Parathyroid adenoma (tissue), 2 donors: Measurements from ENCODE around the gene LHX2.

Experiments
- H2AFZ ChIP-seq: fragments of 300-600 bp; sonication (generic); one replicate; pipeline ENCODE4 v1.7.0; 2017; ENCODE audit warnings: antibody characterized with exemption, mild to moderate bottlenecking
- H3K27ac ChIP-seq: fragments of 300-600 bp; sonication (generic); one replicate; pipeline ENCODE4 v1.7.0; 2017
- H3K27me3 ChIP-seq: fragments of 300-600 bp; sonication (generic); one replicate; pipeline ENCODE4 v1.7.0; 2017; ENCODE audit warnings: low read length; ENCODE audit not compliant: control insufficient read depth, insufficient read depth
- H3K36me3 ChIP-seq: fragments of 300-600 bp; sonication (generic); one replicate; pipeline ENCODE4 v1.7.0; 2017; ENCODE audit warnings: low read length; ENCODE audit not compliant: control insufficient read depth, insufficient read depth
- H3K4me1 ChIP-seq: fragments of 300-600 bp; sonication (generic); one replicate; pipeline ENCODE4 v1.7.0; 2017; ENCODE audit warnings: control low read depth
- H3K4me2 ChIP-seq: fragments of 300-600 bp; sonication (generic); one replicate; pipeline ENCODE4 v1.7.0; 2017; ENCODE audit warnings: low read length
- H3K4me3 ChIP-seq: fragments of 300-600 bp; sonication (generic); one replicate; pipeline ENCODE4 v1.7.0; 2017; ENCODE audit warnings: low read depth, low read length
- H3K79me2 ChIP-seq: fragments of 300-600 bp; sonication (generic); one replicate; pipeline ENCODE4 v1.7.0; 2017; ENCODE audit warnings: control low read depth
- H3K9ac ChIP-seq: fragments of 300-600 bp; sonication (generic); one replicate; pipeline ENCODE4 v1.7.0; 2017; ENCODE audit warnings: mild to moderate bottlenecking
- H3K9me3 ChIP-seq: fragments of 300-600 bp; sonication (generic); one replicate; pipeline ENCODE4 v1.7.0; 2017; ENCODE audit warnings: low read length; ENCODE audit not compliant: control insufficient read depth
- TF ChIP-seq, protein P1 (sequence below): fragments of 300-600 bp; sonication (generic); IDR thresholded peaks from one replicate; pipeline ENCODE4 v1.7.0; 2017; ENCODE audit warnings: antibody characterized with exemption, mild to moderate bottlenecking
- donor health status: primary hyperparathyroidism.

The LHX2 gene

DNA sequence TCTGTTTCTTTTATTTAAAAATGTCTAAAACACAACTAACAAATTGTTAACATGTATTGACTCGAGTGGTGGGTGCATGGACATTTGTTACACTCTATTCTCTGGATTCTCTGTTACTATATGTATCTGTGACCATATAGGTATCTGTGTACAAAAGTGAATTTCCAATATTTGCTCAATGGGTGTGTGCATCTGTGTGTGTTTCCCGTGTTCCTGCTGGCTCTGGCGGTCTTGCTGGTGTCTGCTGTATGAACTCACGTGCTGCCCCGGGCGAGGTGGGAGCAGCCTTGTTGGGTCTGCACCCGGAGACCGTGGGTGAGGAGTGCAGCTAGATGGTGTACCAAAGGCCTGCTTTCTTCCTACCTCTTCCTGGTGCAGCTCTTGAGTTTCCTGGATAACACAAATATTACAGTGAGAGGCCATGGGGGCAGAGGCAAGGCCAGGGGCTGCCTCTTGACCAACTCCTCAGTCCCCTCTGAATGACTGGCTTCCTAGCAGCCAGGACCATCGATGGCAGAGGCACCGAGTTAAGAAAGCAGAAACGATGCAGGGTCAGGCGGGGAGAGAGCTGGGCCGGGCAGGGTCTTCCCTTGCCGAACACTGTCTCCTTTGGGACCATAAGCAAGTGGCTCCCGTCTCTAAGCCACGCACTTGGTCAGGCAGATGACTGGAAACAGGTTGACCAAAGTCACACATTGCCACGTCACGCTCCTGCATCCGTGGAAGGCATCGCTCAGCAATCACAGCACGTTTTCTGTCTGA lies 49.5 kb downstream of the LHX2 start:
- Histone ChIP-seq H3K36me3 (no peaks in the 10 kb centered on the region), H3K27me3 (no peaks in the 10 kb centered on the region), H3K9ac (no peak overlapping the region), H3K4me1 (no peaks in the 10 kb centered on the region), H3K27ac (no peak overlapping the region), H3K4me2 (no peak overlapping the region), H3K4me3 (no peak overlapping the region), H3K9me3 (no peaks in the 10 kb centered on the region), H2AFZ (no peak overlapping the region), H3K79me2 (no peaks in the 10 kb centered on the region)
- TF ChIP-seq, protein P1, sequence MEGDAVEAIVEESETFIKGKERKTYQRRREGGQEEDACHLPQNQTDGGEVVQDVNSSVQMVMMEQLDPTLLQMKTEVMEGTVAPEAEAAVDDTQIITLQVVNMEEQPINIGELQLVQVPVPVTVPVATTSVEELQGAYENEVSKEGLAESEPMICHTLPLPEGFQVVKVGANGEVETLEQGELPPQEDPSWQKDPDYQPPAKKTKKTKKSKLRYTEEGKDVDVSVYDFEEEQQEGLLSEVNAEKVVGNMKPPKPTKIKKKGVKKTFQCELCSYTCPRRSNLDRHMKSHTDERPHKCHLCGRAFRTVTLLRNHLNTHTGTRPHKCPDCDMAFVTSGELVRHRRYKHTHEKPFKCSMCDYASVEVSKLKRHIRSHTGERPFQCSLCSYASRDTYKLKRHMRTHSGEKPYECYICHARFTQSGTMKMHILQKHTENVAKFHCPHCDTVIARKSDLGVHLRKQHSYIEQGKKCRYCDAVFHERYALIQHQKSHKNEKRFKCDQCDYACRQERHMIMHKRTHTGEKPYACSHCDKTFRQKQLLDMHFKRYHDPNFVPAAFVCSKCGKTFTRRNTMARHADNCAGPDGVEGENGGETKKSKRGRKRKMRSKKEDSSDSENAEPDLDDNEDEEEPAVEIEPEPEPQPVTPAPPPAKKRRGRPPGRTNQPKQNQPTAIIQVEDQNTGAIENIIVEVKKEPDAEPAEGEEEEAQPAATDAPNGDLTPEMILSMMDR: no peak

DNA sequence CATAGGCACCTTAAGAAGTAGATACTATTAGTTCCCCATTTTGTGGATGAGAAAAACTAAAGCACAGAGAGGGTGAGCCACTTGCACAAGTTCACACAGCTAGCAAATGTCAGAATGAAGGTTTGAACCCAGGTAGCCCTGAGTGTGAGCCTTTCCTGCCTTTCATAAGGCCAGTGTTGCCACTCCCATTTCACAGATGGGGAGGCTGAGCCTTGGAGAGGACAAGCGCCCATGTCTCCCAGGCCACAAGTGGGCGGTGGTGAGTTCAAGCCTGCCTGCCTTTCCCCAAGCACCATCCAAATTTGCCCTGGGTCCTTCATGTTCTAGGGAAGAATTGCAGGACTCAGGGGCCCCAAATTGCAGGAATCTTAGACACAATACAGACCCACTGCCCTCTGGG lies 50.6 kb downstream of the LHX2 start:
- Histone ChIP-seq H3K4me3 (no peak overlapping the region), H3K9me3 (no peaks in the 10 kb centered on the region), H3K4me2 (no peak overlapping the region), H3K79me2 (no peaks in the 10 kb centered on the region), H3K27me3 (no peaks in the 10 kb centered on the region), H3K36me3 (no peaks in the 10 kb centered on the region), H3K9ac (no peak overlapping the region), H3K4me1 (no peaks in the 10 kb centered on the region), H3K27ac (no peak overlapping the region), H2AFZ (no peak overlapping the region)
- TF ChIP-seq, protein P1: no peak

DNA sequence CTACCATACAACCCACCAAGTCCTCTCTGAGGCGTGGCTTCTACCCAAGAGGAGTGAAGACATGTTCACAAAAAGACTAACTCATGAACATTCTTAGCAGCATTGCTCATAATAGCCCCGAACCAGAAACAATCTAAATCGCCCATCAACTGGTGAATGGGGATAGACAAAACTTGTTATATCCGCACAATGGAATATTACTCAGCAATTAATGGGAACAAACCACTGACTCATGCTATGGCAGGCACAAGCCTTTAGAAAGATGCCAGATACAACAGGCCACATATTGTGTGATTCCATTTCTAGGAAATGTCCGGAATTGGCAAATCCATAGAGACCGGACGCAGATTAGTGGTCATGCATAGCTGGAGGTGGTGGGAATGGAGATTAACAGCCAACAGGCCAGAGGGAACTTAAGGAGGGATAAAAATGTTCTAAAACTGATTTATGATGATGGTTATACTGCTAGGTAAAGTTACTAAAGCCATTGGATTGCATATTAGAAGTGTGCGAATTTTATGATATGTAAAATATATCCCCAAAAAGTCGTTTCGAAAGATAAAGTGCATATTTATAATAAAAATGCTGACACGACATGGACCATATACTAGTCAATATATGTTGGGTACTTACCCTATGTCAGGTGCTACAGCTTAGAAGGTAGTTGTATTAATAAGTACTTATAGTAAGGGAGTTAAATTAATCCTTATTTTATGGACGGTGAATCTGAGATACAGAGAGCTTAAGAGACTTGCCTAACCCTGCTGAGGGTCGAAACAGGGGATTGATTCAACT lies 55.4 kb downstream of the LHX2 start:
- Histone ChIP-seq H3K79me2 (no peaks in the 10 kb centered on the region), H3K27me3 (no peaks in the 10 kb centered on the region), H3K9me3 (no peaks in the 10 kb centered on the region), H3K9ac (no peak overlapping the region), H3K27ac (no peak overlapping the region), H2AFZ (no peak overlapping the region), H3K4me3 (no peak overlapping the region), H3K36me3 (no peaks in the 10 kb centered on the region), H3K4me1 (no peaks in the 10 kb centered on the region), H3K4me2 (no peak overlapping the region)
- TF ChIP-seq, protein P1: no peak

DNA sequence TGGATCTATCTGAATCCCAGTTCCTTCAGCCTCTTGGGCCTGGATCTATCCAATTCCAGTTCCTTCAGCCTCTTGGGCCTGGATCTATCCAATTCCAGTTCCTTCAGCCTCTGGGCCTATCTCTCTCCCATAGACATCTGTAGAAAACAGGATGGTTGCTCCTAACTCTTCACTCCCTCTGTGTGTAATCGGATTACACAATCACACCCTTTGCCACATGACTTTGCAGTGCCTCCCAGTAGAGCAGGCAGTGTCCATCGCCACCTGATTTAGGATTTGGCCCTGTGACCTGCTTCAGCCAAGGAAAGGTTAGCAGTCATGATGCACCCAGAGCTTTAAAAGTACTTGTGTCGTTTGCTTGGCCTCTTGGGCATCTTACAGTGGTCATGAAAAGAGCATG lies 56.7 kb downstream of the LHX2 start:
- no peak overlapping the region for H3K9ac ChIP-seq
- no peaks in the 10 kb centered on the region for H3K36me3 ChIP-seq
- no peaks in the 10 kb centered on the region for H3K79me2 ChIP-seq
- no peak overlapping the region for H3K4me3 ChIP-seq
- no peak overlapping the region for H3K27ac ChIP-seq
- TF ChIP-seq, protein P1: no peak
- no peaks in the 10 kb centered on the region for H3K27me3 ChIP-seq
- H3K9me3 ChIP-seq: no peaks in the 10 kb centered on the region
- H2AFZ ChIP-seq: no peak overlapping the region
- no peak overlapping the region for H3K4me2 ChIP-seq
- H3K4me1 ChIP-seq: no peaks in the 10 kb centered on the region
